Dedifferentiated amniotic fluid mesenchymal stem cell (primary cell): ENCODE results near the gene LDLRAD4.

Experiments
- DNase-seq: peaks from one replicate; pipeline ENCODE4 v3.0.0-alpha.2; 2016; ENCODE audit errors: extremely low spot score

Gene LDLRAD4

DNA sequence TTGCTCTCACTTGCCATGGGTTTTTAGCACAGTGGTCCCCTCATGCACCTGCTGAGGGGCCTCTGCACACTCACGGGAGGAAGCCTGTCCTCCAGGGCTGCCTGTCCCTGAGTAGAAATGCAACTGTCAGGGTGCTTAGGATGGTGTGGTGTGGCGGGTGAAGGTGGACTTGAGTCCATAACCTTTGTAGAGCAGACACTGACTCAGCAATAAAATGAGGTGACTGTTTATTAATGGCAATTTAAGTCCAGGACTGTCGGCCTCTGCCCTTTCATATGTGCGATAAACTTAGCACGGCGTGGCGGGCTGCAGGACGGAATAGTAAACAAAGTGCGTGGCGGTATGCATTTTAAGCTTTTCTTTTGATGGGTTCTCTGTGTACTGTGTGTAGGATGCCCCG lies 188.2 kb downstream of the LDLRAD4 start:
- DNase-seq, result no peak

DNA sequence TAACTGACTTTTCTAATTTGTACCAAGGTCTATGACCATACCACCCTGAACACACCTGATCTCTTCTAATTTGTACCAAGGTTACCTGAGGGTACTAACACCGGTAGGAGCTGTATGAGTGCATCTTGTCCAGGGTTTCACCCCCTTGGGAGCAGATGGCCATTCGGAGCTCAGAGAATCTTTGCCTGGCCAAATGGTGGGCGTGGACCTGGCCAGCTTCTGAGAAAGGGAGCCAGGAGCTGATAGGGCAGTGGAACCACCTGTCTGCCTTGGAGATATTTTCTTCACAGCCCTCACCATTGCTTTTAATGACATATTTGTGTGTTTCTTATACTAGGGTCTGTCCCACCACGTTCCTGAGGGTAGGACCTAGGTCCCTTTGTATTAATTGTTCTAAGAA lies 188.9 kb downstream of the LDLRAD4 start:
- DNase-seq, result no peak

DNA sequence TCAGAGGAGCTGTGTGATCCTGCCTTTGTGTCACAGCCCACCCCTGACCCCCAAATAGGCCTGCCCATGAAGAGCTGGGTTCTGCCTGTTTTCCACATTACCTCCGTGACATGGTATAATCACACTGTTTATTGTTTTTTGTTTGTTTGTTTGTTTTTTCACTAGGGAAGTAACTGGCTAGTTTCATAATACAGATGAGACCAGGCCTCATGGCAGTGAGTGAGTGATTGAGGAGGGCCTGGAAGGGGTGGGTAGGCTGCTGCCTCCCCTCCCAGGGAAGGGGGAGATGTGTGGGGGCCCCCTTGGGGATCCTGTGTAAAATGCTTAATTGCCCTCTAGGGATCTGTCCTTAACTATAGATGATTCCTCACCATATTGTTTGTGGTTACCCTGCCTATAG lies 190.5 kb downstream of the LDLRAD4 start:
- DNase-seq, result no peak

DNA sequence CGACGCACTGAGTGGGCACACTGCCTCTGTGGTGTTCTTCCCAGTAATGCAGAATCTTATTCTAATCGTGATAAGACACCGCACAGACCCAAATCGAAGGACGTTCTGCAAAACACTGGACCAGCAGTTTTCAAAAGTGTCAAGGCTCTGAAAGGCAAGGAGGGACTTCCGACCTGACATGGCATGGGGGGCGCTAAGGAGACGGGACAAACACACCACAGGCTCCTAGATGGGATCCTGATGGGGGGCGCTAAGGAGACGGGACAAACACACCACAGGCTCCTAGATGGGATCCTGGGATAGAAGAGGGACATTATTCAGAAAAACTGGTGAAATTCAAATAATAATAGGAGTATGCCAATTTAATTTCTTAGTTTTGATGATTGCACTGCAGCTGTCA lies 191.4 kb downstream of the LDLRAD4 start:
- DNase-seq, result no peak

DNA sequence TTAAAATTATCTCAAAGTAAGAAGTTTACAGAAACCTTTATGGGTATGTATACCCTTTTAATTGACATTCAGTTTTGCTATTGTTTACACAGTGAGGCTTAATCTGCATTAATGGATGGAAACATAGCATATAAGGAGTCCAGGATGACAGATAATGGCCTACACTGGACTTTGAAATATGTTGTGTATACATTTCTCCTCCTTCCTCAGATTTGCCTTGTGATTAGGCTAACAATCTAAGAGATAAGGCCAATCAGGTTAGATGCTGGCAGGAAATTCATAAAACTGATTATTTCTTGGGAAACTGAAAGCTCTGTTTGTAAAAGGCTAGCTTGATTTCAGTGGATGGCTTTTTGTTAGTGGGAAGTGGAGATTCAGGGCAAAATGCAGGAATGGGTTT lies 191.9 kb downstream of the LDLRAD4 start:
- no peak for DNase-seq

DNA sequence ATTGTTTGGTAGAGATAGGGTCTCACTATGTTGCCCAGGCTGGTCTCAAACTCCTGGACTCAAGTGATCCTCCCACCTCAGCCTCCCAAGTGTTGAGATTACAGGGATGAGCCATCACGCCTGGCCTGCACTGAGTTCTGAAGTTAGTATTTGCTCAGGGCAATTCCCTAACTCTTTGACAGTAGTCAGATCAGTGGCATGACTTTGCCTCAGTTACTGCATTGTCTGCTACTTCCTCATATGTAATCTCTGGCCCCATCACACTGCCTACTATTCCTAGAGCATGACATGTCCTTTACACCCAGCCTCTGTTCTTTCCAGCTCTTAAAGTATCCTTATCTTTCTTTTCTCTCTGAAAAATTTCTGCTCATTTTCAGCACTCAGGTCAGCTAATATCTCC lies 193.5 kb downstream of the LDLRAD4 start:
- no peak for DNase-seq

DNA sequence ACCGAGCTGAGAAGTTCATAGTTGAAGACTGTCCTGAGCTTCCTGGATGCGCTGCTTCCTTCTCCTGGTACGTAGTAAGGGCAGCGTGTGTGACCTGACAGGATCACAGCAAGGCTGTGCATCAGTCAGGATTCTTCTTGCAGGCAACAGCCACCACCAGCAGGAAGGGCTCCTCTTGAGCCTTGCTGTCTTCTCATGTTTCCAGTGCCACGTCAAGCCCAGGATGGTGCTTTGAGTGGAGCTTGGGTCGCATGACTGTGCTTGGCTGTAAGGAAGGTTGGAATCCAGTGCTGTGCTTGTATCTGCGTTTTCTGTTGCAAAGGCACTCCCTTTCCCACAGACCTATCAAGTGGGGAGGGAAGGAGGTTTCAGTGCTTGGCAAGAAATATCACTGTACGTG lies 194.3 kb downstream of the LDLRAD4 start:
- no peak for DNase-seq

DNA sequence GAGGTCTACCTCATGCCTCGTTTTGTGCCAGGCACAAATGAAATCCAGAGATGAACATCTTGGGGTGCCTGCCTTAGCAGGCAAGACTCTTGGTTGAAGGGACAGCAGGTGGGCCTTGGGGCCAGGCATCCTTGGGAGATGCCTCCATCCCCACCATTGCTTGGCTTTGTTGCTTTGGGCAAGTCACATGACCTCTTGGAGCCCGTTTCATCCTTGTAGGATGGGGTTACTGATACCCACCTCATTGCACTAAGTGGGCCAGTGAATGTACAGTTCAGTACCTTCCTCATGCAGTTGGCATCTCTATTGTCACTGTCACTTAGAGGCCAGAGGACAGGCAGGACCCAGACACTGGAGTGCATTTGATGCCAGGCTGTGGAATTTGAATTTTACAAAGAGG lies 195.5 kb downstream of the LDLRAD4 start:
- no peak for DNase-seq

DNA sequence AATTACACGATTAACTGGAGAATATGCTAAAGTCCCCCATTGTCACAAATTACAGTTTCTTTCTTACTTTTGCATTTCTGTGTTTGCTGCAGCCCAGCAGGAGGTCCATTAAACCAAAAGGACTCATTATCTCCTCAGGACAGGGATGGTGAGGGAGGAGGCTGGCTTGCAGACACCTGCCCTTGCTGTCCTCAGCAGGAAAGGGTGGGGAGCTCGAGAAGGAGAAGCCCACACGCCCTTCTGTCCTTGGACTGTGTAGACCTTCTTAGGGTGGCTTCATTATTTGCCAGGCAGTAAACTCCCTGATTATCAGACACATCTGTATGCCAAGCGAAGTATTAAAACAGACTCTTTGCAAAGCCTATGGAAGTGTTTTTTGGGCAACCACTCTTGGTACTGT lies 196.0 kb downstream of the LDLRAD4 start:
- no peak for DNase-seq

DNA sequence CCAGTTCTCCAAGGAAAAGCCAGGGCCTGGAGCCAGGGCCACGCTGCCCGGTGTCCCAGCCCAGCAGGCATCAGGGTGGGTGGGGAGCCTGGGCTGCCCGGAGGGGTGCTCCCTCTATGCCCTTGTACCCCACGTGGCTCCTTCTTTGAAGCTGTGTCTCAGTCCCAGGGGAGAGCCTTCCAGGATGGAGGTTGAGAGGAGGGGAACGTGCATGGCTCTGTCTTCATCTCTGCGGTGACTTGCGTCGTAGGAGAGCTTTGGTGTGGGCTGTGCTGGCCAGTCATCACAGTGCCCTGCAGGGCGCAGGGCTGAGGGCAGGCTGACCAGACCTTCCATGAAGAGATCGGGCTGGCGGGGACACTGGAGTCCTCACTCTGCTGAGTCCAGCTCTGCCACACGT lies 197.2 kb downstream of the LDLRAD4 start:
- DNase-seq, result no peak

DNA sequence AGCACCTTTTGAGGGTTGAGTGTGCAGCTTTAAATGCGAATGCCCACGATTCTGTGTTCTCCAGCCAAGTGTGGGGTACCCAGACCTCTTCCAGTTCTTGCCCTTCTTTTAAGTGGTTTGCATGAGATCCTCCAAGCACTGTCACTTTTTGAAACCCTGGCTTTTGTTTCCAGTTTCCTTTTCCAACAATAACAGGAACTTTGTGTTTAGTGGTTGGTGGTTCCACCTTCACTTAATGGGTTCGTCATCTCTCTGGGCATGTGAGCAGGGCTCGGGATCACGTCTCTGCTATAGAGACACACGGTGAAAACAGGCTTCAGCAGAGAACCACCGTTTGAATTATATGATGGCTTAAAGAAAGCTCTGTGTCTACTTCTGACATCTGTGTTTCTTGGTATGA lies 197.6 kb downstream of the LDLRAD4 start:
- DNase-seq, result no peak

DNA sequence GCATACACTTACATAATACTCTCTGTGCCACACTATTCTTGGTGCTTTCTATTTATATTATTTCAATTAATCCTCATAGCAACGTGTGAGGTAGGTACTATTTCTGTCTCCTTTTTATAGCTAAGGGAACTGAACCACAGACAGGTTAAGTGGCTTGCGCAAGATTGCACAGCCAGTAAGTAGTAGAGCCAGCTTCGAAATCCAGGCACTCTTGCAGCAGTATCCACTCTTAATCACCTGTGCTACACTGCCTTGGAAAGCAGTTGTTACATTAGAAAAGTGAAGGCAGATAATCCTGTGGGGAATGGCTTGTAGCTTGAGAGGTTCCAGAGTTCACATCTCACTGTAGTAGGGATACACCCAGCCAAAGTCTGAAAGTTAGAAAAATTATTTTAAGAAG lies 198.3 kb downstream of the LDLRAD4 start:
- DNase-seq, result no peak

DNA sequence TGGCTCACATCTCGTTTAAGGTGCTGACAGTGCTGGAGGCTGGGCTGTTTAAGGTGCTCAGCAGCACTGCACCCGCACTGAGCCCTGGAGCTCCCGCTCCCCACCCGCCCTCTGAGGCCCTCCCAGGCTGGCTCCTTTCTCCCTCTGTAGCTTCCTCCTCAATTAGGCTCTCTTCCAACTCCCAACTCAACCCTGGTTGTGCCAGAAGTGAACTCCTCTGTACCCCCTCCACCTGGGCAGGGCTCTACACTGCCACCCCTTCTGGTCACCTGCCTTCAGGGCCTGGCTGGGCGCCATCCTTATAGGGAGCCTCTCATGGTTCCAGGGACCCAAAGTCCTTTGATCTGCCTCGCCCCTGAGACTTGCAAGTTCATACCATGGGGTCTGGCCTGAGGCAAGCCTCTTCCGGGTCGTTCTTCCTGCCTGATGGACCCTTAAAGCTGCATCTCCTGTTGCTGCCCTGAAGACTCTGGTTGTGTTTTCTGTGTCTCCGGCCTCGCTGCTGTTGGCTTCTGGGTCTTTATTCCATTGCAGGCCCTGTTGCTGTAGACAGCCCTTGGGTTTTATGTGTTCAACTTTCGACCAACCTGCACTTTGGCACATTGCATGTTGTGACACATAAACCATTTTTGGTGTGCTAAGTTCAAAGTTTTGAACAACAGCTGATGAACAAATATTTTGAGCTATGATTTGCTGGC lies 199.6 kb downstream of the LDLRAD4 start:
- DNase-seq, result no peak

DNA sequence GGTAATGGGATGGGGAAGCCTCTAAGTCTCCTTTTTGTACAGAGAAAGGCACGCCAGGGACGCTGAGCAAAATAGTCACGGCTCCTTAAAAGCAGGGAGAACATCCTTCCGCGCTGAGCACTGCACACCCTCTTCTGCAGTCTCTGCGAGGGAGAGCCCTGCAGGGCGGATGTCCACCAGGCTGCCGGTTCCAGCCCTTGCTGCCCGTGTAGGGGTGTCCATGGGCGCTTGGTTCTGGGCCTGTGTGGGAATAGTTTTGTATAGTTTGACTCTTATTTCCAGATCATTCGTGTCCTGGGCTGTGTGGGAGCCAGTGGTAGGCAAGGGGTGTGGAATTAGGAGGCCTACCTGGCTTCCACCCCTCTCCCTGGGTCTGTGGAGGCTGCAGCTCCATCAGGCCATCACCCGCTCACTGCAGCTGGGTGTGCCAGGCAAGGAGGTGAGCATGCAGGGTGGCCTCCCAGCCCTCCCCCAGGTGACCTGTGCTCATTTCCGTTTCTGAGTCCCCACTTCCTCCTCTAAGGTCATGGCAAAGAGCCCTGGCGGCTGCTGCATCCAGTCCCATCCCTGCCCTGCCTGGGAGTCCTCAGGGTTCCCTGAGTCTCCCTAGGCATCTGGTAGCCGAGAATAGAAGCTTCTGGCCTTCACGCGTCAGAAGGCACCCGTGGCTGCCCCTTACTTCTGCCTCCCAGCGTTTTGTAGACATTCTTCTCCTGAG lies 202.6 kb downstream of the LDLRAD4 start:
- no peak for DNase-seq

DNA sequence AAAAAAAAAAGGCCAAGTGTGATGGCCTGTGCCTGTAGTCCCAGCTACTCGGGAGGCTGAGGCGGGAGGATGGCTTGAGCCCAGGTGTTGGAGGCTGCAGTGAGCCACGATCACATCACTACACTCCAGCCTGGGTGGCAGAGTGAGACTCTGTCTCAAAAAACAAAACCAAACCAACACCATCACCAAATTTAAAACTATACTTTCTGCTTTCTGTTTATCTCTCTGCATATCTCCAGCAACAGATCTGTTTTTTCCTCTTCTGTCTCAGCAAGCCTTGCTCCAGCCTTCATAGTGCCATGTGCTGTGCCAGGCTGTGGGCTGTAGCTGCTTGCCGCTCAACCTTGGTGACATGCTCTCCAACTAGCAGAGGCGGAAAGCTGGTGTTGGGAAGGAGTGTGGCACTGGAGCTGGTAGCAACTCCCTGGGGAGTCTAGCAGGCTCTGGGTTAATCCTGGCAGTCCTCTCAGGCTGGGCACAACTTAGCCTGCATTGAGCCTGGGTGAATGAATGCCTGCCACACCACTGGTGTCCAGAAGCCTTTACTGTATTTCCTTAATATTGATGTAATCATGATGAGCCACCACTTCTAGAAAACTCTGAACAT lies 204.1 kb downstream of the LDLRAD4 start:
- no peak for DNase-seq

DNA sequence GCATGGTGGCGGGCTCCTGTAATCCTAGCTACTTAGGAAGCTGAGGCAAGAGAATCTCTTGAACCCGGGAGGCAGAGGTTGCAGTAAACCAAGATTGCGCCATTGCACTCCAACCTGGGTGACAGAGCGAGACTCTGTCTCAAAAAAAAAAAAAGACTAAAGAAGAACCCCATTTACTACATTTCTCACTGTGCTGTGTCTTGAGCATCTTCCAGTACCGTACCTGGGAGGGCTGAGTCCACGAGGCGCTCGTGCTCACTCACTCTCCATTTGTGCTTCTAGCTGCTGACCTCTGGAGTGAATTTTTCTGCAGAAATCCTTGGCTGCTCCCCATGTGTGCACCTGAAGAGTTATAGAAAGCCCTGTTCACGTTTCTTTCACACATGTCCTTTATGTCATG lies 204.8 kb downstream of the LDLRAD4 start:
- no peak for DNase-seq

DNA sequence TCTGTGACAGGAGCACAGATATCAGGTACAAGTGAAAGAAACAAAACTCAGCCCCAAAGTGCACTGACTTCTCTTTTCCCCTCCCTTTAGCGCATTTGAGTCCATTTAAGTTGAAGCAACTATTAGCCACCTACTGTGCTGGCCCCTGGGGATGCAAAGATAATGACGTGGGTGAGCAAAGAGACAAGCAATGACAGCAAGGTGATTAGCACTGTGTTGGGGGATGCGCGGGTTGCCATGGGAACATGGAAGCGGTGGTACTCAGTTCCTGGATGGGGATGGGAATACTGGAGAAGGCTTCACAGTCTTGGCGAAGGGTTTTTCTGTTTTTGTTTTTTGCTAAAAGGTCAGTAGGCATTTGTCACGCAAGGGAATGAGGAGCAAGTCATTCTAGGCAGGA lies 205.8 kb downstream of the LDLRAD4 start:
- no peak for DNase-seq

DNA sequence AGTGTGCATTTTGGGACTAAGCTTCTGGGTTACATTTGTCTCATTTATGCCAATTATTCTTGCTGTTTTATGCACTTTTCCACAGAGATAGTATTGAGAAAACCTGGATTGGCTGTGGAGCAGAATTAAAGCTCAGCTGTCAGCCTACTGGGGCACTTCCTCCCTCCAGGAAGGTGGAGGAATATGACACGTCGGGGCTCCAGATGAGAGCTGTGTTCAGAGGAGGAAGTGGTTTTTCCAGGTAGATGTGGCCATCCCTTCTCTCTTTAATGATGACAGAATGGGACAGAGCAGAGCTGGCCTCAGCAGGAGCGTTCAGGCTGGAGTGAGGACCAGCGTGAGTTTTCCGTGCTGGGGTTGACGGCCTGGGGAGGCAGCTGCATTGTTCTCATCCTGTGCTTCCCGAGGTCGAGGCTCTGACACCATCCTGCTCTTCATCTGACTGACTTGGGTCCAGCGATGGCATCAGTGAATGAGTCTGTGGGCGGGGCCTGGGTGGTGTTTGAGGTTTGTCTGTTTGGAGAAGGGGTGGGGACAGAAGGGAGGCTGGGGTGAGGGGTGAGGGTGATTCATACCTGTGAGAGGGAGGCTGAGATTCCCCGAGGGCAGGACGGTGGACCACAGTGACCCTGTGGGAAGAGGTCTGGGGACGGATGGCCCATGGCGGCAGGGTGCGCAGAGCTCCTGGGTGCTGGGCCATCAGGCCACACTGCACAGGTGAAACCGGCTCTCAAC lies 207.0 kb downstream of the LDLRAD4 start:
- no peak for DNase-seq

DNA sequence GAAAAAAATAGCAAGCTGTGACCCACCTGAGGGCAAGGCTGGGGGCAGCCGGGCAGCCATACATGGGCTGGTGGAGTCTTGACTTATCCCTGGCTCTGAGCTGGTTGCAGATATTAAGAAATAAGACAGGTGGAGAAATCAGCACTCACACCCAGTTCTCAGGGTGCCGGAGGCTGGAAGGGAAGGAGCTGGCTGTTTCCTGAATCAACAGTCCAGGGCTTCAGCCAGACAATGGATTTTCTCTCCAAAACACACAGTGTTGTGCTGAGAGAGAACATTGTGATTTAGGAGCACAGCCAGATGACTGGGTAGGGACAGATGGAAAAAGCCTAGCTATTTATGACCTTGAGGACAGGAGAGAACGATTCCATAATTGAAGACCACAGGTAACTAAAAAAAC lies 208.8 kb downstream of the LDLRAD4 start:
- DNase-seq, result no peak

DNA sequence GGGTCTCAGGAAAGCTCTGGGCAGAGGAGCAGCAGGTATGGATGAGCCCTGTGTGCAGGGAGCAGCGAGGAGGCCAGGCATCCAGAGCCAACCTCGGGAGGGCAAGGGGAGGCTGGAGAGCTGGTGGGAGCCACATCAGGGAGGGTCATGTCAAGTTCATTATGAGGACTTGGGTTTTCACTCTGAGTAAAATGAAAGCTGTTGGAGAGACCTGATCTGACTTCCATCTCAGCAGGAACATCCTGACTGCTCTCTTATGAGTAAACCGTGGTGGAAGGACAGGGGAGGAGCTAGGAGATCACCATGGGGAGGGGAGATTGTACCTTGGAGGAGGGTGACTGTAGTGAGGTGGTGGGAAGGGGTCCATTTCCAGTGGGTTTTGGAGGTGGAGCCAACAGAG lies 209.8 kb downstream of the LDLRAD4 start:
- no peak for DNase-seq

DNA sequence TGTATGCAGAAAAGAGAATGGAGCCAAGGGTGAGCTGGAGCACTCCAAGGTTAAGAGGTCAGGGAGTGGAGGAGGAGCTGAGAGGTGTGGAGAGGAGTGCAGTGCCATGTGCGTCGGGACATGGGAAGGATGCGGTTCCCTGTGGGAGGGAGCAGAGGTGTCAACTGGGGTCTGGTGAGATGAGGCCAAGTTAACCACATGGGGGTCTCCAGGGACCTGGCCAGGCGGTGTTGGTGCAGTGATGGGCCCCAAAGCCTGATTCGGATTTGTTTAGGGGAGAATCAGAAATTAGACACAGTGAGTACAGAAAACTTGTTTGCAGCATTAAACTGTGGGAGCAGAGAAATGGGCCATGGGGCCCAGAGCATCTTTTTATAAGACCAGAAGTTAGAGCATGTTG lies 210.5 kb downstream of the LDLRAD4 start:
- no peak for DNase-seq

DNA sequence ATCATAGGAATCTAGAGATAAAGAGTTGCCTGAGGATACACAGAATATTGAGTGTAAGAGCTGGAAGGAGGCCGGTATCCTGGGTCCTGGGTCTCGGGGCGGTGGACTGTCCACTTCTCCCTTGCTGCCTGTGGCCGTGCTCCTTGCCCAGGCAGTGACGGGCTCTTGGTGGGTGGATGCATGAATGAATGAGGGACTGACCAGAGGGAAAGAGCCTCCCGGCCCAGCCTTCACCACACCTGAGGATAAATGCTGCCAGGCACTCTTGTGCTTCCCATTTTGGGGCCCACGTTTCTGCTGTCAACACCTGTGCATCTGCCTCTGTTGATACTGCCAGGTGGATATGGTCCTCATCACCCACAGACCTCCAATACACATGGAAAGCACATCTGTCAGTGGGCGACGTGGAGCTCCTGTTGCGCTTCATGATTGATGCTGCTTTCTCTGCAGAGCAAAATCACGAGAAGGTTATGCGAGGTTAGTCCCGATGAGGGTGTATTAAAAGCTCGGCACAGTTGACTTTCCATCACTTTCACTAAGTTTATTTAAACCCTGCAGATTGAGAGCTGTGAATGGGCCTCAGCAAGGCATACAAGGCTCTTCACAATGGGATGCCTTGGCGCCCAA lies 211.4 kb downstream of the LDLRAD4 start:
- DNase-seq, result no peak
